Heart left ventricle (tissue), 13 donors: ENCODE data around the gene OR1D5.

ENCODE experiments used
- POLR2A ChIP-seq, 2 donors: fragments of 450-650 bp; IDR thresholded peaks; one replicate each; pipeline ENCODE4 v1.6.1; 2017; ENCODE audit warnings: antibody characterized with exemption in 2 of 2, mild to moderate bottlenecking in 2 of 2, moderate library complexity in 2 of 2
- TF ChIP-seq, protein P1 (sequence below), 12 donors: fragments of 200-600 bp; sonication (generic) in 4 of 12; IDR thresholded peaks; one replicate each; pipeline versions ENCODE4 v1.5.0 to v1.8.0; 2018 to 2022; ENCODE audit warnings: antibody characterized with exemption in 12 of 12, mild to moderate bottlenecking in 5 of 12
- donor health status: ischemic (EF 13 %, LVEDD 7.1; RV severe dilation, severe dysfunction).
- donor health status: DM: no; HTN: yes; CAD: no.
- donor health status: DM: no; HTN: no; CAD: no.
- donor health status: ischemic (EF 25% LVEDD 6.9; RV normal size, moderate dysfunction).
- donor health status: ischemic (EF 25% LVEDD 5.7; RV mildly dilated, moderate dysfunction).
- donor health status: ischemic (EF 35%, LVEDD 5.7; RV mildly dilated, moderate dysfunction).
- donor health status: nonischemic (EF 11% LVEDD 7.7; RV severe dilation, severe dysfunction).
- donor health status: DM: yes; HTN: yes; CAD: no.
- donor health status: PGD.
- donor health status: ischemic (EF 29% LVEDD 5.4; RV normal size, mild dysfunction).
- donor health status: nonischemic (EF 23%, LVEDD 6.1; RV moderate dilation, normal function).

DNA sequence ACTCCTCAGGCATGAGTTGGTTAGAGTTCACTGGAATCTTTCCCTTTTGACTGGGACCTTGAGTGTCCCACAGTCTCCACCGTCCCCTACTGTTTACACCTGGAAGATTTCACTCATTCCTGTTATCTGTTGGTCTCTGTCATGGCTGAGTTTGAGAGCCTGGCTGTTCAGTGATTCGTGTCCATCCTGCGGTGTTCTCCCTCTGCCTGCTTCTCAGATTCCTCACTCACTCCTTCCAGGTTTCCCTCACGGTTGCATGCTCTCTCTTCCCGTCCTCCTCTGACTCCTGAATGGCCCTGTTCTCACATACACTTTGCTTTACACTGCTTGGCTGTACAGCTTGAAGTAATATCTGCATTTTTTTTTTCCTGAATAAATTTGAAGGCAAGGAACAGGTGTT lies 24.5 kb downstream of the OR1D5 start:
- TF ChIP-seq, protein P1, sequence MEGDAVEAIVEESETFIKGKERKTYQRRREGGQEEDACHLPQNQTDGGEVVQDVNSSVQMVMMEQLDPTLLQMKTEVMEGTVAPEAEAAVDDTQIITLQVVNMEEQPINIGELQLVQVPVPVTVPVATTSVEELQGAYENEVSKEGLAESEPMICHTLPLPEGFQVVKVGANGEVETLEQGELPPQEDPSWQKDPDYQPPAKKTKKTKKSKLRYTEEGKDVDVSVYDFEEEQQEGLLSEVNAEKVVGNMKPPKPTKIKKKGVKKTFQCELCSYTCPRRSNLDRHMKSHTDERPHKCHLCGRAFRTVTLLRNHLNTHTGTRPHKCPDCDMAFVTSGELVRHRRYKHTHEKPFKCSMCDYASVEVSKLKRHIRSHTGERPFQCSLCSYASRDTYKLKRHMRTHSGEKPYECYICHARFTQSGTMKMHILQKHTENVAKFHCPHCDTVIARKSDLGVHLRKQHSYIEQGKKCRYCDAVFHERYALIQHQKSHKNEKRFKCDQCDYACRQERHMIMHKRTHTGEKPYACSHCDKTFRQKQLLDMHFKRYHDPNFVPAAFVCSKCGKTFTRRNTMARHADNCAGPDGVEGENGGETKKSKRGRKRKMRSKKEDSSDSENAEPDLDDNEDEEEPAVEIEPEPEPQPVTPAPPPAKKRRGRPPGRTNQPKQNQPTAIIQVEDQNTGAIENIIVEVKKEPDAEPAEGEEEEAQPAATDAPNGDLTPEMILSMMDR (IDR thresholded peaks at IDR 0.05): no peak
- TF ChIP-seq POLR2A (IDR thresholded peaks at IDR 0.05): no peak
